ENCODE measurements around the gene CRAMP1.

CRAMP1 gene, protein sequence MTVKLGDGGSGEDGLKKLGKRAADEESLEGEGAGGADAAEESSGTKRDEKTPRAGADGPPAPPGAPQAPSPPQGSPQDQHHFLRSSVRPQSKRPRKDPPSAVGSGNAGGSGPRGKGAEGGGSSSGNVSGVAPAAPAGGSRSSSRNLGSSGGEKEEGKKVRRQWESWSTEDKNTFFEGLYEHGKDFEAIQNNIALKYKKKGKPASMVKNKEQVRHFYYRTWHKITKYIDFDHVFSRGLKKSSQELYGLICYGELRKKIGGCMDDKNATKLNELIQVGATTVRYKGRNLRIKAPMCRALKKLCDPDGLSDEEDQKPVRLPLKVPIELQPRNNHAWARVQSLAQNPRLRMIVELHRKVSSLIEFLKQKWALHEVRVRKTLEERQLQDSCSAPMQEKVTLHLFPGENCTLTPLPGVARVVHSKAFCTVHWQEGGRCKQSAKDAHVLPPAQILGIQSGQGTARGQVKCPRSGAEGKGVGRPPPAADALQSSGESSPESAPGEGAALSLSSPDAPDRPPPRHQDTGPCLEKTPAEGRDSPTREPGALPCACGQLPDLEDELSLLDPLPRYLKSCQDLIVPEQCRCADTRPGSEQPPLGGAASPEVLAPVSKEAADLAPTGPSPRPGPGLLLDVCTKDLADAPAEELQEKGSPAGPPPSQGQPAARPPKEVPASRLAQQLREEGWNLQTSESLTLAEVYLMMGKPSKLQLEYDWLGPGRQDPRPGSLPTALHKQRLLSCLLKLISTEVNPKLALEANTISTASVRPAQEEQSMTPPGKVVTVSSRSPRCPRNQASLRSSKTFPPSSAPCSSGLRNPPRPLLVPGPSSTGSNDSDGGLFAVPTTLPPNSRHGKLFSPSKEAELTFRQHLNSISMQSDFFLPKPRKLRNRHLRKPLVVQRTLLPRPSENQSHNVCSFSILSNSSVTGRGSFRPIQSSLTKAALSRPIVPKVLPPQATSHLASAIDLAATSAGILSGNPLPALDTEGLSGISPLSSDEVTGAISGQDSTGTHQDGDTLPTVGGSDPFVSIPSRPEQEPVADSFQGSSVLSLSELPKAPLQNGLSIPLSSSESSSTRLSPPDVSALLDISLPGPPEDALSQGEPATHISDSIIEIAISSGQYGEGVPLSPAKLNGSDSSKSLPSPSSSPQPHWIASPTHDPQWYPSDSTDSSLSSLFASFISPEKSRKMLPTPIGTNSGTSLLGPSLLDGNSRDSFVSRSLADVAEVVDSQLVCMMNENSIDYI (N-terminal part only)

DNA sequence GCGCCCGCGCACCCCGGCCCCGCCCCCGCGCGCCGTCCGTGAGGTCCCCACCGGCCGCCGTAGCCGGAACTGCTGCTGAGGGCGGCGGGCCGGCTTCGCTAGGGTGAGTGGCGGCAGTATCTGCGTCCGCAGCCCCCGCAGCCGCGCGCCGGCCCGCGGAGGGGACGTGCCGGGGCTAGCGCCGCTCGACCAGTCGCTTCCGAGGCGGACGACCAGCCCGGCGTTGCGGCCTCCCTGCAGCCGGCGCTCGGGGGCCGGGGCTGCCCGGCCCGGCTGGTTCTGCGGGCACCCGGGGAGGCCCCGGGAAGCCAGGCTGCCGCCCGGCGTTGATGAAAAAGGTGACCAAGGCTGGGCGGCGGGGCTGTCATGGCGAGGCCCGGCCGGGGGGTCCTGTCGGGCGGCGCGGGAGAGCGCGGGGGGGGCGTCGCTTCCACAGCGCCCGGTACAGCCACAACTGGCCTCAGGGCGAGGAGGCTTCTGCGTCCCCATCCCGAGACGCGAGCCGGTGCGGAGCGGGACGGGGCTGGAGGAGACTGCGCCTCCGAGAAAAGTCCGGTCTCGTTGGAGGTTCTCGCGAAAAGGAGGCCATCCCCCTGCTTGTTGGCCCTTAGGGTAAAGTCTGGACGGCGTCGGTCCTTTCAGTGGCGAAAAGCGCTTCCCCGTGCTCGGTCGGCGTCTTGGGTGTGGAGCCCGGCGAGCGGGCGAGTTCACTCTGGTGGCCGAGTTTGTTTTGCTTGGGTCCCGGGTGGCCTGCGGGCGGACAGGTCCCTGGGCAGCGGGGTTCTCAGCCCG, at the start of gene CRAMP1:
TSS of gene CRAMP1 (plus strand) at position 41 of the 792 bp plus-strand sequence. CDS start 2,280 bp downstream, outside the sequence.
- DNase-seq (ENCODE audit: low read depth): no peak
- H3K4me3 ChIP-seq (ENCODE audit: low read depth, low read length): peak within 1 kb of the TSS; percentile 92
- TF ChIP-seq CTCF (IDR thresholded peaks at IDR 0.05; ENCODE audit: control insufficient read depth, extremely low read depth, insufficient read depth): no peak

GRCh38 chr16:1563786-1564185, 48.4 kb upstream of the CRAMP1 start:
- no peak overlapping the region for H3K4me3 ChIP-seq (ENCODE audit: low read depth, low read length)
- no peak for DNase-seq (ENCODE audit: low read depth)
- TF ChIP-seq CTCF (IDR thresholded peaks at IDR 0.05; ENCODE audit: control insufficient read depth, extremely low read depth, insufficient read depth): no peak

- no peak for TF ChIP-seq CTCF (IDR thresholded peaks at IDR 0.05; ENCODE audit: control insufficient read depth, extremely low read depth, insufficient read depth)
- no peak for DNase-seq (ENCODE audit: low read depth)
- H3K4me3 ChIP-seq (ENCODE audit: low read depth, low read length): no peak overlapping the region
These were observed 47.8 kb upstream of the CRAMP1 start for GRCh38 chr16:1564325-1564724.

- no peak overlapping the region for H3K4me3 ChIP-seq (ENCODE audit: low read depth, low read length)
- DNase-seq (ENCODE audit: low read depth): no peak
- TF ChIP-seq CTCF (IDR thresholded peaks at IDR 0.05; ENCODE audit: control insufficient read depth, extremely low read depth, insufficient read depth): no peak
These were observed 46.9 kb upstream of the CRAMP1 start for GRCh38 chr16:1565083-1565805.

DNA sequence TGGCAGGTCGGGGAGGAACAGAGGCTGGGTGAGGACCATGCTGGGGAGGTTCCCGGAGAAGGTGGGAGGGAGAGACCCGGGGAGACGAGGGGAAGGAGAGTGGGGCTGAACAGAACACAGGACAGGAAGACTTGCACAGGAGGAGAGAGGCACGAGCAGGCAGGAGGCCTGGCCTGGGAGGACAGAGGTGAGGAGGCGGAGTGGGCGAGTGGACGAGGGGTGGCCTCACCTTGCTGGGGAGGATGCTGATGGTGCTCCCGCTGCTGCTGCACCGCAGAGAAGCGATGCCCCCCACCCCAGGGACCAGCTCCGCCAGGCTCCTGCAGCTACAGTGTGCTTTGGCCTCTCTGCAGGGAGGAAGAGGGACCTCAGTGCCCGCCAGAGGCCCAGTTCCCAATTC, 44.2 kb upstream of the CRAMP1 start:
- TF ChIP-seq CTCF (IDR thresholded peaks at IDR 0.05; ENCODE audit: control insufficient read depth, extremely low read depth, insufficient read depth): no peak
- H3K4me3 ChIP-seq (ENCODE audit: low read depth, low read length): no peak overlapping the region
- DNase-seq (ENCODE audit: low read depth): no peak

Data from LNCaP clone FGC (cell line).